K562 (cell line): ENCODE results near the gene GPATCH4. TPM values are rescaled to one million over a fixed set of nuclear protein-coding genes. Genes with fewer than 3 reads are reported as not detected.
A peak's percentile ranks its signal among the peaks of the same experiment; 100 is the strongest.

Source experiments
- ATAC-seq: fragments of 200-7000 bp; cut with Tn5 transposase; 3 replicates; pipeline ENCODE4 v1.9.1; 2020; ENCODE audit warnings: moderate library complexity
- BruUV-seq: library from RNA; stranded (reverse); fragments of 400-500 nt; replicated peaks from 2 replicates; lab custom pipeline; 2021; lab: Mats Ljungman, UMichigan
- CTCF ChIA-PET: fragments of 300-600 bp; formaldehyde crosslinking; extraction: SDS; loops from one replicate; lab custom pipeline; 2021; ENCODE audit warnings: low intra/inter-chr PET ratio; lab: Yijun Ruan, JAX
- POLR2A ChIA-PET: fragments of 300-600, 350-650 bp; sonication (Branson Sonifier 250); formaldehyde crosslinking; extraction: SDS; loops from one replicate; lab custom pipeline; 2021; ENCODE audit warnings: antibody characterized with exemption, inconsistent platforms; lab: Yijun Ruan, JAX
- DNase-seq, 4 experiments: peaks; one replicate each; pipeline versions ENCODE4 v3.0.0 to v3.0.0-alpha.2; 2011 to 2018; ENCODE audit warnings: low spot score in 3 of 4, mixed read lengths in 3 of 4; ENCODE audit errors: extremely low read depth in 1 of 4
- FAIRE-seq: peaks from 2 replicates; lab custom pipeline; 2011; peaks lifted over from hg19 to GRCh38; lab: Jason Lieb, UNC
- H2AFZ ChIP-seq: 2 replicates; pipeline ENCODE4 v1.6.0; 2011; ENCODE audit warnings: low read depth, low read length, control low read depth, inconsistent platforms
- H3K27ac ChIP-seq: fragments of 200-600 bp; 3 replicates; pipeline ENCODE4 v1.8.0; 2011; ENCODE audit warnings: low read depth, mild to moderate bottlenecking, control low read depth, inconsistent platforms, low read length, moderate library complexity, mixed read lengths; ENCODE audit errors: extremely low read depth
- H3K27me3 ChIP-seq, 2 experiments: fragments of 300-600 bp in 1 of 2; 2 replicates in 1 of 2; 3 replicates in 1 of 2; pipeline versions ENCODE4 v1.6.0 to v1.8.0; 2011; ENCODE audit warnings: inconsistent platforms in 2 of 2, low read length in 2 of 2, mild to moderate bottlenecking in 1 of 2, mixed read lengths in 1 of 2, moderate library complexity in 1 of 2; ENCODE audit not compliant: control insufficient read depth in 2 of 2, insufficient read depth in 2 of 2
- H3K36me3 ChIP-seq: fragments of 300-600 bp; 3 replicates; pipeline ENCODE4 v1.8.0; 2011; ENCODE audit warnings: mild to moderate bottlenecking, low read length, inconsistent platforms; ENCODE audit not compliant: control insufficient read depth, insufficient read depth
- H3K4me1 ChIP-seq, 2 experiments: fragments of 200-600 bp in 1 of 2; replicated peaks in 1 of 2; 2 replicates in 1 of 2; 3 replicates in 1 of 2; pipeline versions ENCODE4 v1.5.1 to v1.8.0; 2011; ENCODE audit warnings: inconsistent platforms in 2 of 2, low read length in 2 of 2, mild to moderate bottlenecking in 1 of 2, mixed read lengths in 1 of 2, moderate library complexity in 1 of 2; ENCODE audit not compliant: control insufficient read depth in 2 of 2, insufficient read depth in 2 of 2
- H3K4me2 ChIP-seq: 2 replicates; pipeline ENCODE4 v1.6.1; 2011; ENCODE audit warnings: low read length, control low read depth, inconsistent platforms, mixed read lengths; ENCODE audit not compliant: insufficient read depth
- H3K4me3 ChIP-seq: fragments of 200-600 bp; sonication (generic), shearing (Covaris generic); 2 replicates; pipeline ENCODE4 v1.5.1; 2016; ENCODE audit warnings: control low read depth, inconsistent platforms
- H3K79me2 ChIP-seq: fragments of 200-600 bp; 3 replicates; pipeline ENCODE4 v1.8.0; 2011; ENCODE audit warnings: low read length, inconsistent platforms; ENCODE audit not compliant: control insufficient read depth, insufficient read depth
- H3K9ac ChIP-seq, 2 experiments: 2 replicates each; pipeline versions ENCODE4 v1.6.0 to v1.6.1; 2011; ENCODE audit warnings: low read depth in 2 of 2, low read length in 2 of 2, control low read depth in 1 of 2, inconsistent platforms in 1 of 2, mild to moderate bottlenecking in 1 of 2, mixed read lengths in 1 of 2; ENCODE audit not compliant: insufficient read depth in 1 of 2
- H3K9me1 ChIP-seq: one replicate; pipeline ENCODE4 v1.6.0; 2011; ENCODE audit warnings: inconsistent platforms, mild to moderate bottlenecking, low read length, moderate library complexity; ENCODE audit not compliant: control insufficient read depth, insufficient read depth
- H3K9me3 ChIP-seq: replicated peaks from 2 replicates; pipeline ENCODE4 v1.5.1; 2011; ENCODE audit warnings: low read depth, low read length, inconsistent platforms; ENCODE audit not compliant: control insufficient read depth, insufficient read depth
- H4K20me1 ChIP-seq: replicated peaks from 2 replicates; pipeline ENCODE4 v1.6.1; 2011; ENCODE audit warnings: low read length, inconsistent platforms, mixed read lengths; ENCODE audit not compliant: control insufficient read depth, insufficient read depth
- CREBBP ChIP-seq: IDR thresholded peaks from one replicate; pipeline ENCODE4 v1.6.1; 2012; ENCODE audit warnings: low read depth, mild to moderate bottlenecking, control low read depth, inconsistent platforms, low read length
- CTCF ChIP-seq, 3 experiments: IDR thresholded peaks in 2 of 3; conservative IDR thresholded peaks in 1 of 3; 2 replicates each; pipeline ENCODE4 v1.5.1; 2011 to 2012; ENCODE audit warnings: low read length in 3 of 3, mild to moderate bottlenecking in 3 of 3, control low read depth in 2 of 3, improper control_type of control experiment in 1 of 3, inconsistent platforms in 1 of 3, low read depth in 1 of 3, mixed read lengths in 1 of 3, moderate library complexity in 1 of 3; ENCODE audit not compliant: insufficient read depth in 2 of 3
- FOXA1 ChIP-seq: fragments of 450-650 bp; IDR thresholded peaks from 2 replicates; pipeline ENCODE4 v1.6.1; 2016; ENCODE audit warnings: mild to moderate bottlenecking, borderline replicate concordance
- GATAD2A ChIP-seq: fragments of 450-650 bp; IDR thresholded peaks from 2 replicates; pipeline ENCODE4 v1.6.1; 2017
- PATZ1 ChIP-seq: fragments of 250-450 bp; sonication (Bioruptor Pico); IDR thresholded peaks from 2 replicates; pipeline ENCODE4 v1.5.0; 2020; ENCODE audit warnings: mild to moderate bottlenecking, borderline replicate concordance
- PHB ChIP-seq: fragments of 250-450 bp; sonication (Bioruptor Pico); IDR thresholded peaks from 2 replicates; pipeline ENCODE4 v1.5.0; 2021
- SAFB2 ChIP-seq: fragments of 200-400 bp; formaldehyde crosslinking; IDR thresholded peaks from 2 replicates; pipeline ENCODE4 v1.6.1; 2018; ENCODE audit warnings: borderline replicate concordance, low read length, low read depth, moderate library complexity; ENCODE audit not compliant: severe bottlenecking
- TAF15 ChIP-seq: fragments of 200-400 bp; formaldehyde crosslinking; IDR thresholded peaks from 2 replicates; pipeline ENCODE4 v1.6.1; 2017; ENCODE audit warnings: mild to moderate bottlenecking, low read depth, low read length, moderate library complexity
- THAP7 ChIP-seq: fragments of 250-450 bp; sonication (Bioruptor Pico); IDR thresholded peaks from 2 replicates; pipeline ENCODE4 v1.5.0; 2021
- ZNF124 ChIP-seq: sonication (generic); formaldehyde crosslinking; IDR thresholded peaks from 2 replicates; pipeline ENCODE4 v1.8.1; 2022; ENCODE audit warnings: missing genetic modification reagents
- WGBS: fragments of 100-300 bp; shearing (Covaris generic); methylation state at CpG from one replicate; pipeline ENCODE4 v1.1.6; 2016; ENCODE audit warnings: low coverage, mixed read lengths; ENCODE audit not compliant: insufficient coverage; ENCODE audit errors: missing lambda C conversion rate; 5-methylcytosine and 5-hydroxymethylcytosine counted together
- in situ Hi-C: fragments of 300-500 bp; cut with MboI; formaldehyde crosslinking; loops from 4 replicates; pipeline ENCODE4 v1.15.0; 2018; ENCODE audit warnings: inconsistent platforms, mixed read lengths
- intact Hi-C: fragments of 100-400 bp; cut with micrococcal nuclease; formaldehyde crosslinking; loops from 2 replicates; pipeline ENCODE4 v1.14.2; 2022
- polyA plus RNA-seq, 8 experiments: library from polyadenylated mRNA; depleted of rRNA in 4 of 8; stranded (reverse) in 5 of 8; unstranded in 3 of 8; fragments of >200 nt; fragmentation: Nextera tagmentation in 2 of 8; fragmentation: Illumina TruSeq in 1 of 8; extraction: Ambion mirVana in 2 of 8; extraction: Trizol in 1 of 8; gene quantifications; 2 replicates each; pipeline versions ENCODE4 v1.2.1 to v1.2.3, GENCODE V29; 2011 to 2014; ENCODE audit warnings: inconsistent platforms in 1 of 8, missing spikeins in 1 of 8
- total RNA-seq, 7 experiments: library from RNA; depleted of rRNA in 6 of 7; stranded (reverse); fragments of >200 nt in 6 of 7; fragmentation: Illumina TruSeq in 2 of 7; extraction: Trizol in 2 of 7; gene quantifications; 2 replicates each; pipeline versions ENCODE4 v1.2.1 to v1.2.3, GENCODE V29; 2011 to 2021; ENCODE audit warnings: low replicate concordance in 1 of 7
- TF ChIP-seq, protein P1 (sequence below): fragments of 450-650 bp; conservative IDR thresholded peaks from 2 replicates; pipeline ENCODE4 v1.6.1; 2016; ENCODE audit warnings: missing genetic modification characterization, low read depth, mild to moderate bottlenecking, control low read depth, missing compliant biosample characterization
- TF ChIP-seq, protein P2 (sequence below): sonication (generic); formaldehyde crosslinking; IDR thresholded peaks from 2 replicates; pipeline ENCODE4 v1.8.0; 2022; ENCODE audit warnings: mild to moderate bottlenecking, missing genetic modification reagents
- TF ChIP-seq, protein P3 (sequence below): sonication (generic); formaldehyde crosslinking; IDR thresholded peaks from 2 replicates; pipeline ENCODE4 v1.8.0; 2022; ENCODE audit warnings: mild to moderate bottlenecking, missing genetic modification reagents

GPATCH4 gene
- total and polyA plus RNA-seq, 9 of the 15 experiments (the other 6 are each of a cell fraction or from before 2014, with no cell fraction given), result 43.7 to 105 (median 76.5) TPM

- peak; percentile 11 for FAIRE-seq
- H4K20me1 ChIP-seq, result no peaks in the 10 kb centered on the region
- intact Hi-C loops, result no loop called here
- 41% methylated on average over 3 of the region's 3 CpGs for WGBS
- H3K27me3 ChIP-seq, result no peaks in the 10 kb centered on the region
- H3K9me3 ChIP-seq, result no peaks in the 10 kb centered on the region
- peak overlapping the region; percentile 97 for H3K4me2 ChIP-seq
- ATAC-seq, result peak; percentile 70
- peaks cover 12% of the 10 kb centered on the region in 2 experiments; a peak in 4 of 5 replicates for H3K4me1 ChIP-seq
- peaks cover 46% of the 10 kb centered on the region for H3K79me2 ChIP-seq
- H3K27ac ChIP-seq, result no peak overlapping the region
- no peaks in the 10 kb centered on the region for H3K9me1 ChIP-seq
- peak in 1 of 4 experiments; percentile 46 for DNase-seq
- H3K36me3 ChIP-seq, result peaks cover 51% of the 10 kb centered on the region
- CTCF ChIA-PET, result interaction anchor here (0.6 kb wide), 1 partner anchor 117 kb away, joined by 3 read pairs; no protein-coding TSS in a partner anchor
- peak overlapping the region; percentile 35 to 93; a peak in 2 of 4 replicates for H3K9ac ChIP-seq
- in situ Hi-C loops, result loop anchor here (5.0 kb wide), 2 partner anchors 143 to 213 kb away; no protein-coding TSS in a partner anchor
- H2AFZ ChIP-seq, result no peak overlapping the region
- H3K4me3 ChIP-seq, result peak overlapping the region; percentile 81; the same call in 1 of the 2 replicates
- POLR2A ChIA-PET, result interaction anchor here (0.6 to 3.2 kb wide), 4 partner anchors 9 to 1785 kb away, joined by 3 to 16 read pairs (median 4); partner anchors contain the start of gene NAXE
- BruUV-seq, result no TSS peak
- TF ChIP-seq, protein P1, sequence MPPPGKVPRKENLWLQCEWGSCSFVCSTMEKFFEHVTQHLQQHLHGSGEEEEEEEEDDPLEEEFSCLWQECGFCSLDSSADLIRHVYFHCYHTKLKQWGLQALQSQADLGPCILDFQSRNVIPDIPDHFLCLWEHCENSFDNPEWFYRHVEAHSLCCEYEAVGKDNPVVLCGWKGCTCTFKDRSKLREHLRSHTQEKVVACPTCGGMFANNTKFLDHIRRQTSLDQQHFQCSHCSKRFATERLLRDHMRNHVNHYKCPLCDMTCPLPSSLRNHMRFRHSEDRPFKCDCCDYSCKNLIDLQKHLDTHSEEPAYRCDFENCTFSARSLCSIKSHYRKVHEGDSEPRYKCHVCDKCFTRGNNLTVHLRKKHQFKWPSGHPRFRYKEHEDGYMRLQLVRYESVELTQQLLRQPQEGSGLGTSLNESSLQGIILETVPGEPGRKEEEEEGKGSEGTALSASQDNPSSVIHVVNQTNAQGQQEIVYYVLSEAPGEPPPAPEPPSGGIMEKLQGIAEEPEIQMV, result no peak
- TF ChIP-seq FOXA1 (no peak), SAFB2 (no peak), GATAD2A (no peak), PATZ1 (no peak), TAF15 (no peak), THAP7 (CRISPR knock-in tag) (no peak), CTCF (IDR thresholded peaks at IDR 0.05 in 2 of 3, conservative IDR thresholded peaks at IDR 0.05 in 1 of 3; ENCODE audit: insufficient read depth in 2 of 3, low read depth in 1 of 3, low read length in 3 of 3) (peak; percentile 23 to 38 (median 28); a peak in 3 of 6 replicates), ZNF124 (no peak), CREBBP (no peak), PHB (CRISPR knock-in tag) (no peak)
- TF ChIP-seq, protein P2, sequence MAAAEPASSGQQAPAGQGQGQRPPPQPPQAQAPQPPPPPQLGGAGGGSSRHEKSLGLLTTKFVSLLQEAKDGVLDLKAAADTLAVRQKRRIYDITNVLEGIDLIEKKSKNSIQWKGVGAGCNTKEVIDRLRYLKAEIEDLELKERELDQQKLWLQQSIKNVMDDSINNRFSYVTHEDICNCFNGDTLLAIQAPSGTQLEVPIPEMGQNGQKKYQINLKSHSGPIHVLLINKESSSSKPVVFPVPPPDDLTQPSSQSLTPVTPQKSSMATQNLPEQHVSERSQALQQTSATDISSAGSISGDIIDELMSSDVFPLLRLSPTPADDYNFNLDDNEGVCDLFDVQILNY, result peak; percentile 55; the same call in 1 of the 2 replicates
- TF ChIP-seq, protein P3, sequence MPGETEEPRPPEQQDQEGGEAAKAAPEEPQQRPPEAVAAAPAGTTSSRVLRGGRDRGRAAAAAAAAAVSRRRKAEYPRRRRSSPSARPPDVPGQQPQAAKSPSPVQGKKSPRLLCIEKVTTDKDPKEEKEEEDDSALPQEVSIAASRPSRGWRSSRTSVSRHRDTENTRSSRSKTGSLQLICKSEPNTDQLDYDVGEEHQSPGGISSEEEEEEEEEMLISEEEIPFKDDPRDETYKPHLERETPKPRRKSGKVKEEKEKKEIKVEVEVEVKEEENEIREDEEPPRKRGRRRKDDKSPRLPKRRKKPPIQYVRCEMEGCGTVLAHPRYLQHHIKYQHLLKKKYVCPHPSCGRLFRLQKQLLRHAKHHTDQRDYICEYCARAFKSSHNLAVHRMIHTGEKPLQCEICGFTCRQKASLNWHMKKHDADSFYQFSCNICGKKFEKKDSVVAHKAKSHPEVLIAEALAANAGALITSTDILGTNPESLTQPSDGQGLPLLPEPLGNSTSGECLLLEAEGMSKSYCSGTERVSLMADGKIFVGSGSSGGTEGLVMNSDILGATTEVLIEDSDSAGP (CRISPR knock-in tag), result no peak
Observed at GRCh38 chr1:156599811-156600210, 1.5 kb downstream of the GPATCH4 start.
